NCI-H524 (cell line): ENCODE measurements around the gene MASP2.
"Not testable (repeated sequence)": the region's sequence is repeated elsewhere in the genome, so short reads cannot be mapped to it uniquely, and the experiment has no call there.

Experiments used
- DNase-seq, 2 experiments: peaks; one replicate each; lab custom pipeline; 2025; lab: John Stamatoyannopoulos, UW

Gene MASP2

DNA sequence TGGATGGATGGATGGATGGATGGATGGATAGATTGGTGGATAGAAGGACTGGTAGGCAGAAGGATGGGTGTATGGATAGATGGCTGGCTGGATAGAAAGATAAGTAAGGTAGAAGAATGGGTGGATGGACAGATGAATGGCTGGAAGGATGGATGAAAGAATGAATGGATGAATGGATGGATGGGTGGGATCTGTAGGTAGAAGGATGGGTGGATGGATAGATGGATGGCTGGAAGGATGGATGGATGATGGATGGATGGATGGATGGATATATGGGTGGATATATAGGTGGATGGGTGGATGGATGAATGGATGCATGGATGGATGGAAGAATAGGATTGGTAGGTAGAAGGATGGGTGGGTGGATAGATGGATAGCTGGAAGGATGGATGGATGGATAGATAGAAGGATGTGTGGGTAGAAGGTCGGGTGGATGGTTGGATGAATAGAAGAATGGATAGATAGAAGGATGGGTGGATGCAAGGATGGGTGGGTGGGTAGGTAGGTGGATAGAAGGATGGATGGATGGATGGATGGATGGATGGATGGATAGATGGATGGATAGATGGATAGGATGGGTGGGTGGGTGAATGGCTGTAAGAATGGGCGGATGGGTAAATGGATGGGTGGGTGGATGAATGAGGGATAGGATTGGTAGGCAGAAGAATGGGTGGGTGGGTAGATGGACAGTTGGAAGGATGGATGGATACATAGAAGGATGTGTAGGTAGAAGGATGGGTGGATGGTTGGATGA is 7.5 kb downstream of the MASP2 start:
- no peak for DNase-seq

DNA sequence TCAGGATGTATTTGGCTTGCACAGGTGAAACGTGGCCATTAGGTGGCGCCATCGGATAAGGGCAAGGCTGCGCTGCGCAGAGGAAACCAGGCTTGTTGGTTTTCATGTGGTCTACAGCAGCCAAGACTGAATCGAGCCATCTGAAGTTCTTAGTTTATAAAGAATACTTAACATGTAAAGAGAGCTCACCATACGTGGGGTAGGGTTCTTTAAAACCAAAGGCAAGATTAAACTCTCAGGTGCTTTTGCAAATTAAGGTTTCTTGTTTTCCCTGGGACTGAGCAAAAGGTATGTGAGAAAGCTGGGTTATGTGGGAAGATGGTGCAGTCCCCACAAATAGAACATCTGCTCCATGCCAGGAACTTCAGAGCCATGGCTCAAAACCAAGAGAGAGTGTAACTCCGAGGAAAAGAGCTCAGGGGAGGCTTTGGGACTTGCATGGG is 9.3 kb downstream of the MASP2 start:
- DNase-seq = peak; percentile 59 to 78

DNA sequence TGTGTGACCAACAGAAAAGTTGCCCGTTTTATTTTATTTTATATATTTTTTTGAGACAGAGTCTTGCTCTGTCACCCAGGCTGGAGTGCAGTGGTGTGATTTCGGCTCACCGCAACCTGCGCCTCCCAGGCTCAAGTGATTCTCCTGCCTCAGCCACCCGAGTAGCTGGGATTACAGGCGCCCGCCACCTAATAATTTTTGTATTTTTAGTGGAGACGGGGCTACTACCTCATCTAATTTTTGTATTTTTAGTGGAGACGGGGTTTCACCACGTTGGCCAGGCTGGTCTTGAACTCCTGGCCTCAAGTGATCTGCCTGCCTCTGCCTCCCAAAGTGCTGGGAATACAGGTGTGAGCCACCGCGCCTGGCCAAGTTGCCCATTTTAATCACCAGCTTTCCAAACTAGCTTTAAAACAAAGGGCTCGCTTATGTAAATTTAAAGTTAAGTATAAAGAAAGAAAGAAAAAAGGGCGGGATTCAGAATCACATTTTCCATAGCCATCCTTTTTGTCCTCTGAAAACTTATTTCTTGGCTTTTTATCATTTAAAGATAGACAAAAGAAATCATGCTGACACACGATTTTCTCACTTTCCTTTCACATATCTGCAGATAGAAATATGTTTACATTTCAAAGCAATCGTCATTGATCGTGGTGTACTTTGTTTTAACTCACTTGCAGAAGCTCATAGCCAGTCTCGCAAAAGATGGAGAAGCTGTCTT is 9.9 kb downstream of the MASP2 start:
- not testable (repeated sequence) for DNase-seq

DNA sequence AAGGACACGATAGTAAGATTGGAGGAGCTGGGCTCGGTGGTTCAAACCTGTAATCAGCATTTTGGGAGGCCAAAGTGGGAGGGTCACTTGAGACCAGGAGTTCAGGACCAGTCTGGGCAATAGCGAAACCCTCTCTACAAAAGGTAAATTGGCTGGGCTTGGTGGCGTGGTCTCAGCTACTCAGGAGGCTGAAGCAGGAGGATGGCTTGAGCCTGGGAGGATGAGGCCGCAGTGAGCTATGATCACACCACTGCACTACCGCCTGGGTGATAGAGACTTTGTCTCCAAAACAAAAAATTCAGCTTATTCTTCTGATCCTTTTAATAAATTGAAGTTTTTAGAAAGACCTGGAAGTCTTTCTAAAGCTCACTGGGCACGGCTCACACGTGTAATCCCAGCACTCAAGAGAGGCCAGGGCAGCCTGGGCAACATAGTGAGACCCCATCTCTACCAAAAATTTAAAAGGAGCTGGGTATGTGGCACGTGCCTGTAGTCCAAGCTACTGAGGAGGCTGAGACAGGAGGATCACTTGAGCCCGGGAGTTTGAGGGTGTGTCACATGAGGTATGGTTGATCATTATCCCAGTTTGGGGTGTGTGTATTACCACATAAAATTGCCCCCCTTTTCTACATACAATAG is 15.3 kb downstream of the MASP2 start:
- no peak for DNase-seq

DNA sequence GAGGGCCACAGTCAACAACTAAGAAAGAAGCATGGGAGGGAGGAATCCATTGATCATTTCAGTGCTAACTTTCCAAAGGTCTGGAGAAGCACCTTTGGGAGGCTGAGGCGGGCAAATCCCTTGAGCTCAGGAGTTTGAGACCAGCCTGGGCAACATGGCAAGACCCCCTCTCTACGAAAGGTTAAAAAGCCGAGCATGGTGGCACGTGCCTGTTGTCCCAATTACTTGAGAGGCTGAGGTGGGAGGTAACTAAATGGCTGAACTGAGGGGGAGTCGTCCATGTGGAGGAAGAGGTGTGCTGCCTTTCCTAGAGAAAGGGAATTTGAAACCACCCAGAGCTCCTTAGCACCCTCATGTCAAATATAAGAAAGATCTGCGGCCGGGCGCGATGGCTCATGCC is 16.2 kb downstream of the MASP2 start:
- no peak for DNase-seq

DNA sequence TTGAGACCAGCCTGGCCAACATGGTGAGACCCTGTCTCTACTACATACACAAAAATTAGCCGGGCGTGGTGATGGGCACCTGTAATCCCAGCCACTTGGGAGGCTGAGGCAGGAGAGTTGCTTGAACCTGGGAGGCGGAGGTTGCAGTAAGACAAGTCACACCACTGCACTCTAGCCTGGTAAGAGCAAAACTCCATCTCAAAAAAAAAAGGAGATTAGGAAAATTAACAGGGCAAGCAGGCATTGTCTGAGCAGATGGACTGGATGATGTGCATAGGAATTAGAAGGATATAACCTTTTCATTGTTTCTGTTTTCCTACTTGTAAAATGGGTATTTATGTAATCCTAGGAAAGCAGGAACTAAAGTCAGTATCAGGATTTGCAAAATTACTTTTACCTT is 19.0 kb downstream of the MASP2 start:
- no peak for DNase-seq

DNA sequence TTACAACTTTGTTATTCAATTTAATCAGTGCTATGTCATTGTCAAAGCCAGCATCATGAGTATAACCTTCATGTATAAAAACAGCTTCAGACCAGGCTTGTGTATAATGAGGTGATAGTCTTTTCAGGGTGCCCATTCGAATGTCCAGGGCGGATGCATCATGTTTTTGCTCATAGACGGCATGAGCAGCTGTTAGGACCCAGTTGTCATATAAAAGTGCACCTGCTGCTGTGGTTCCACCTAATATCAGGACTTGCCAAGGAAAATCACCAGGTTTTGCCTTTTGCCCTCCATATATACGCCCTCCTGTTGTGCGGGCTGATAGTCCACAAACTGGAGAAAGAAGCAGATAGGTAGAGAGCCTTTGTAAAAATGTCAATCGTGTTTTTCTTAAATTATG is 19.7 kb downstream of the MASP2 start:
- no peak for DNase-seq

DNA sequence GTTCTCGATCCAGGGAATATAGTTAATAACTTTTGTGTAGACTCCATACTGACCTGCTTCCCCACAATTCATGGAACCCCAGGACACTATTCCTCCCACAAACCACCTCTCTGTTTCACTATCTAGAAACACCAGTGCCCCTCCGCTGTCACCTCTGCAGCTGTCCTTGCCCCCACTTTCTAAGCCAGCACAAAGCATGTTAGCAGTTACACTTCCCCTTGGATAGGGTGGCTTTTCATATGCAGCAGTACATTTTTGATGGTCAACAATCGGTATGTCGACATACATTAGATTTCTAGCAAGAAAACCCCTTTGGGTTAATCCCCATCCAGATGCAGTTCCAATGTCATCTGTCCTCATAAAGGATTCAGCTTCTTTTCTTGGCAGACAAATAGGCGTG is 20.1 kb downstream of the MASP2 start:
- no peak for DNase-seq

DNA sequence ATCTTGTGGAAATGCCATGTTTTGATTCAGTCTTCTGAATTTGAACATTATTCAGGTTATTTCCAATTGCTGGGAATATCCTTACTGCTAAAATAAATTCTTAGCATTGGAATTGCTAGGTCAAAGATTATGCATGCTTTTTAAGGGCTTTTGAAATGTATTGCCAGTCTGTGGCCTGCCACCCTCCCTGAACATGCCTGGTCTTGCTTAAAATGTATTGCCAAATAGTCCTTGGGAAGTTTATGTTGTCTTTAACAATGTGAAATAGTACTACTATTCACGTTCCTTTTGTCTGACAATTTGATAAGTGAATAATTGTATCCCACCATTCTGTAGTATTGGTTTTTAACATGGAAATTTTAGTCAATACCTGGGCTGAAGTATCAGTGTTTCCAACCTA is 21.0 kb downstream of the MASP2 start:
- no peak for DNase-seq

DNA sequence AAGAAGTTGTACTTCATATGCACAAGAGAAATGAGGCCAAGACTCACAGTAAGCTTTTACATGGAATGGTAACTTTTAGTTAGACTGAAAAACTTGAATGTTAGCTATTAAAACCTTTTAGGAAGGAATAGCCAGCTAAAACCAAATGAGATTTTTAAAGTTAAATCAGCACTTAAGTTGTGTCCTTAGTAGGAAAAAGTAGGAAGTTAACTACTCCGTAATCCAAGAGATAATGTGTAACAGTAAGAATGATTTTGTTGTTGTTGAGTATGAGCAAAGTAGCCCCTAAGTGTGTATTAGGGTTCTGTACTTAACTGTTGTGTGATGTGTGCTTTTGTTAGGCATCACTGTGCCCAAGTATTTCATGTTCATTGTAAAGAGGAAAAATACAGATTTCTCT is 21.4 kb downstream of the MASP2 start:
- no peak for DNase-seq

DNA sequence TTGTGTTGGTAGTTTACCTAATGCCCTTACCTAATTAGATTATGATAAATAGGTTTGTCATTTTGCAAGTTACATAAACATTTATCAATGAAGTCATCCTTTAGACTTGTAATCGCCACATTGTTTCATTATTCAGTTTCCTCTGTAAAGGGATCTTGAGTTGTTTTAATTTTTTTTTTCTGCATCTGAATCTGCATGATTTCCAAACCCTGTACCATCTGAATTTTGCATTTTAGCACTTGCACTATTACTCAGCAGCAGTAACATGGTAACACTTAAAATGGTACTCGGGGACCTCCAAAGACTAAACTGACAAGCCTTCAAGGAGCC is 22.2 kb downstream of the MASP2 start:
- no peak for DNase-seq

DNA sequence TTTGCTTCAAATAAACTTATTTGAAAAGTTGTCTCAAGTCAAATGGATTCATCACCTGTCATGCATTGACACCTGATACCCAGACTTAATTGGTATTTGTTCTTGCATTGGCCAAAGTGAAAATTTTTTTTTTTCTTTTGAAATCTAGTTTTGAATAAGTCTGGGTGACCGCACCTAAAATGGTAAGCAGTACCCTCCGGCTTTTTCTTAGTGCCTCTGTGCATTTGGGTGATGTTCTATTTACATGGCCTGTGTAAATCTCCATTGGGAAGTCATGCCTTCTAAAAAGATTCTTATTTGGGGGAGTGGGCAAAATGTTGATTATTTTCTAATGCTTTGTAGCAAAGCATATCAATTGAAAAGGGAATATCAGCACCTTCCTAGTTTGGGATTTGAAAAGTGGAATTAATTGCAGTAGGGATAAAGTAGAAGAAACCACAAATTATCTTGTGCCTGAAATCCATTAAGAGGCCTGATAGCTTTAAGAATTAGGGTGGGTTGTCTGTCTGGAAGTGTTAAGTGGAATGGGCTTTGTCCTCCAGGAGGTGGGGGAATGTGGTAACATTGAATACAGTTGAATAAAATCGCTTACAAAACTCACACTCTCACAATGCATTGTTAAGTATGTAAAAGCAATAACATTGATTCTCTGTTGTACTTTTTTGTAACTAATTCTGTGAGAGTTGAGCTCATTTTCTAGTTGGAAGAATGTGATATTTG is 22.7 kb downstream of the MASP2 start:
- no peak for DNase-seq

DNA sequence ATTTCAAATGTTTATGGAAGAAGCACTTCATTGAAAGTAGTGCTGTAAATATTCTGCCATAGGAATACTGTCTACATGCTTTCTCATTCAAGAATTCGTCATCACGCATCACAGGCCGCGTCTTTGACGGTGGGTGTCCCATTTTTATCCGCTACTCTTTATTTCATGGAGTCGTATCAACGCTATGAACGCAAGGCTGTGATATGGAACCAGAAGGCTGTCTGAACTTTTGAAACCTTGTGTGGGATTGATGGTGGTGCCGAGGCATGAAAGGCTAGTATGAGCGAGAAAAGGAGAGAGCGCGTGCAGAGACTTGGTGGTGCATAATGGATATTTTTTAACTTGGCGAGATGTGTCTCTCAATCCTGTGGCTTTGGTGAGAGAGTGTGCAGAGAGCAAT is 23.8 kb downstream of the MASP2 start:
- DNase-seq = no peak

DNA sequence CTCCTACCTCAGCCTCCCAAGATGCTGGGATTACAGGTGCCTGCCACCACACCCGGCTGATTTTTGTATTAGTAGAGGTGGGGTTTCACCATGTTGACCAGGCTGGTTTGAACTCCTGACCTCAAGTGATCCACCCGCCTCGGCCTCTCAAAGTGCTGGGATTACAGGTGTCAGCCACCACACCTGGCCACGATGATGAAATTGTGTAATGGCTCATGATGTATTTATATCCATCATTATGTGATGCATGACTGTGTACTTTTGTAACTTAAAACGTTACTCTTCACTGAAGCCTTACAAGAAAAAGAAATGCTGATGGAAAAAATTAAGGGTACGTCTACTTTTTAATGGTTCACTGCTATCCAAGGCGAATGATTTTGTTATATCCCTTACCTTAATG is 27.1 kb downstream of the MASP2 start:
- no peak for DNase-seq

DNA sequence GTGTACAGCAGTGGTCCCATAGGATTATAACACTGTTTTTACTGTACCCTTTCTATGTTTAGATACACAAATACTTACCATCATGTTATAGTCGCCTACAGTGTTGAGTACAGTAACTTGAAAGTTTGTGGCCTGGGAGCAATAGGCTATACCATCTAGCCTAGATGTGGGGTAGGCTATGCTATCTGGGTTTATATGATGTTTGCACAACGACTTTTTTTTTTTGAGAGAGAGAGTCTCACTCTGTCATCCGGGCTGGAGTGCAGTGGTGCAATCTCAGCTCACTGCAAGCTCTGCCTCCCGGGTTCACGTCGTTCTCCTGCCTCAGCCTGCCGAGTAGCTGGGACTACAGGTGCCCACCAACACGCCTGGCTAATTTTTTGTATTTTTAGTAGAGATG is 27.7 kb downstream of the MASP2 start:
- DNase-seq = not testable (repeated sequence)

DNA sequence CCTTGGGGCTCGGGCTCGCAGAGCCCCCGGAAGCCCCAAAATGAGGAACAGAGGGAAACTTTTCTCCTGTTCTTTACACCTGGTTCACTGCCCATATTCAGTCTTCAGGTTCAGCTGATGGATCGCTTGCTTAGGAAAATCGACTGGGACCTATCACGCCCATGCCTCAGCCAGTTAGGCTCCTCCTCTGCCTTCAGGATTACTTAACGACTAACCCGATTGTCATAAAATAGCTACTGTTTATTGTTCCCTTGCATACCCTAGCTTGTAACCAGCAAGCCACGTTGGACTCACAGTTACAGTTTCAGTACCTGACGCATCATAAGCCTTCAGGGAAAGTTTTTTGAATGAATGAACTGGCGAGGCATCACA is 33.9 kb downstream of the MASP2 start:
- no peak for DNase-seq

DNA sequence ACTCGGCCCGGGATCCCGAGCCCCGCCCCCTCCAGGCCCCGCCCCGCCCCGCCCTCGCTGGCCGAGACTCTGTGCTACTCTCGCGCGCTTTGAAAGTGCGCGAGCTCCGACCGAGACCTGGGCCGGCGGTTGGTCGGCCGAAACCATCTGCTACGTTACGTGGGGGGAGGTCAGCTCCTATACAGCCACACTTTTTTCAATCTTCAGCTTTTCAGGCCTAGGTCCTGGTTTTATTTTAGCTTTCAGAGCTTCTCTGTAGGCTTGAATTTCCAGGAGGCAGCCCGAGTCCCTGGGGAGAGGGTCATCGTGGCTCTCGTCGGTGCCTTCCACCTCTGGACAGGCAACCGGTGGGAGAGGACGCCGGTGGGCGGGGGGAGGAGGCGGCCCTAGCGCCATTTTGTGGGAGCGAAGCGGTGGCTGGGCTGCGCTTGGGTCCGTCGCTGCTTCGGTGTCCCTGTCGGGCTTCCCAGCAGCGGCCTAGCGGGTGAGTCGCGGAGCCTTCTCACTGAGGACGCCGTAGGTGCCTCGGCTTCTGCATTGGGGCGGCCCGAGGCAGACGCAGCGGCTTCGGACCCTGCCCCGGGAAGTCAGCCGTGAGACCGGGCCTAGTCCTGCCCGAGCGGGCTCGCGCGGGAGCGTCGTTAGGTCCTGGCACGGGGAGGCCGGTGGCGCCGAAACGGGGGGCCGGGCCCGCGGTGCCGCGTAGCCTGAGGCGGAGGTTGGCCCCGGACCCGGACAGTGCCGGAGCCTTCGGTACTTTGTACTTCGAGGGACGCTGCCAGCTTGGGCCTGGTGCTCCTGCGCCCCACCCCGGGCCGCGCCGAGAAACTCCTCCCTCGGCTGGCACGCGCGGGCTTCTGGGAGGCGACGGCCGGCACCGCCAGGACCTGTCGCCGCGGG is 34.5 kb downstream of the MASP2 start, which contains the start of gene TARDBP:
TARDBP (plus strand) TSS at position 395 of the 900 bp plus-strand sequence. CDS start 1,074 bp downstream, outside the sequence.
- DNase-seq = peak; percentile 74 to 84

DNA sequence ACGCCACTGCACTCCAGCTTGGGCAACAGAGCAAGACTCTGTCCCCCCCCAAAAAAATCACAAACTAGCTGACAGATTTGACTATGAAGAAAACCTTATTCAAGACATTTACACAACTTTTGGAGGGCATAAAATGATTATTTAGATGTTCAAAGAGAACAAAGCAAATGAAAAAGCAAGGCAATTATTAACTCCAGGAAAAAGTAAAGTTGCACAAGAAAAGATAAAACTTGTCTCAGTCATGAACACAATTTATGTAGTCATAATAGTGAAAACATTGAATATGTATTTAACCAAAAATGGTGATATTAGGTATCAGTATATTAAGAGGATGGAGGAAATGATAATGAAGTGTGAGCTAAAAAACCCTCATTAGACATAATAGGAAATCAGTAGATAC is 46.5 kb downstream of the MASP2 start:
- DNase-seq = no peak

DNA sequence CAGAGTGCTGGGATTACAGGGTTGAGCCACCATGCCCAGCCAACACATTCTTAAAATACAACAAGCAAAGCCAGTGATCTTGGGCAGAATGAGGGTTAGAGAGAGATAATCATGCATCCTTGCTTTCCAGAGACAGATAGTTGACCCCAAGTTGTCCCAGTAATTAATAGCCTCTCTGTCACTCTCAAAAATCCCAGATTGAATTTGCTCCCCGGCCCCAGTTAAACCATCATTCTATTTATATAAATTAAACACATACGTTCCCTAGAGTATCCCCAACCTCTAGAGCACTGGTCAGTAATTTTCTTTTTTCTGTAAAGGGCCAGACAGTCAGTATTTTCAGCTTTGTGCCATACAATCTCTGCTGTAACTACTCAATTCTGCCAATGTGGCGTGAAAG is 50.9 kb downstream of the MASP2 start:
- DNase-seq = no peak

DNA sequence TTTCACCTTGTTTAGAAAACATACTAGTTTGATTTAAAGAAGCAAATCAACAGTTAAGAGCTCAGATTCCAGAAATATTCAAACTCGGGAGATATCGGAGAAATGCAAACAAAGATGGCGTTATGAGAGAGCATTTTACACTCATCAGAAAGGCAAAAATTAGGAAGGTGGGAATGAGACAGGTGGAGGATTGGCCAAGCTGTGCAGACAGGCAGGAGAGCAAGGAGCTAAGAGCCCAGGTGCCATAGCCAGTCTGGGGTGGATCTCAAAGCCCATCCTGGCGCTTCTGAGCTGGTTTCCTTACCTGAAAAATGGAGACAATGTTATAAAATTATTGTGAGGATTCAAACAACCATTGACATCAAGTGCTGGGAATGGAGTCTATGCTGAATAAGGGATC is 54.2 kb downstream of the MASP2 start:
- DNase-seq = no peak

DNA sequence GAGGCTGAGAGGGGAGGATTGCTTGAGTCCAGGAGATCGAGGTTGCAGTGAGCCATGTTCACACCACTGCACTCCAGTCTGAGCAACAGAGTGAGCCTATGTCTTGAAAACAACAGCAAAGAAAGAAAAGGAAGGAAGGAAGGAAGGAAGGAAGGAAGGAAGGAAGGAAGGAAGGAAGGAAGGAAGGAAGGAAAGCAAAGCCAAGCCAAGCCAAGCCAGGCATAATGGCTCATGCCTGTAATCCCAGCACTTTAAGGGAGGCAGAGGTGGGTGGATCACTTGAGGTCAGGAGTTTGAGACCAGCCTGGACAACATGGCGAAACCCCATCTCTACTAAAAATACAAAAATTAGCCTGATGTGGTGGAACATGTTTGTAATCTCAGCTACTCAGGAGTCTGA is 55.0 kb downstream of the MASP2 start:
- DNase-seq = not testable (repeated sequence)

DNA sequence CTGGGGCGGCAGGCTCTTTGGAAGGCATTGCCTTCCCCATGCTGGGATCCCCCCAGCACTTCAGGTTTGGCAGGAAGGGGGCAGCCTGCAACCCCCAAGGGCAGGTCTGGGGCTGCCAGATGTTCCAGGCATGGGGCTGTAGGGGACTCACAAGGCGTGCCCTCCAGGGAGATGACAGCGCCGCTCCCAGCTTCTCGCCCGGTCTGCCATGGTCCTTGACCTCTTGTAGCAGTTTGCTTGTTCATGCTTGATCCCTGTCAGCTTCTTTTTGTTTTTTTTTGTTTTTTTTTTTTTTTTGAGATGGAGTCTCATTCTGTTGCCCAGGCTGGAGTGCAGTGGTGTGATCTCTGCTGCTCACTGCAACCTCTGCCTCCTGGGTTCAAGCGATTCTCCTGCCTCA is 56.2 kb downstream of the MASP2 start:
- DNase-seq = no peak
